ENCODE results near the gene KIAA0319L. TPM values are rescaled to one million over a fixed set of nuclear protein-coding genes. Genes with fewer than 3 reads are reported as not detected.

The KIAA0319L gene
- total RNA-seq, 6 donors from 2014 or later = 68.1 to 140 (median 107) TPM

GRCh38 chr1:35536556-35537162 is 20.5 kb downstream of the KIAA0319L start:
- Histone ChIP-seq H3K27me3 (no peaks in the 10 kb centered on the region), H3K4me3 (no peak overlapping the region), H3K9me3 (no peaks in the 10 kb centered on the region), H3K4me1 (peaks cover 32 to 55% (median 42%) of the 10 kb centered on the region in 4 donors), H3K27ac (no peak overlapping the region), H3K36me3 (no peaks in the 10 kb centered on the region)
- ATAC-seq (ENCODE audit: low FRiP score in 2 of 2) (no peak), DNase-seq (no peak)
- 84 to 89% methylated on average over 2 of the region's 2 CpGs for WGBS, 2 donors
- TF ChIP-seq CTCF (IDR thresholded peaks at IDR 0.05) (no peak), EP300 (IDR thresholded peaks at IDR 0.05) (no peak), POLR2AphosphoS5 (IDR thresholded peaks at IDR 0.05) (no peak), POLR2A (IDR thresholded peaks at IDR 0.05) (no peak)

- DNase-seq (no peak), ATAC-seq (ENCODE audit: low FRiP score in 2 of 2) (no peak)
- H3K36me3 ChIP-seq = peaks cover 0 to 13% (median 6%) of the 10 kb centered on the region in 4 donors
- H3K27me3 ChIP-seq = no peaks in the 10 kb centered on the region
- TF ChIP-seq EP300 (IDR thresholded peaks at IDR 0.05) (no peak), POLR2A (IDR thresholded peaks at IDR 0.05) (no peak), CTCF (IDR thresholded peaks at IDR 0.05) (no peak), POLR2AphosphoS5 (IDR thresholded peaks at IDR 0.05) (no peak)
- H3K9me3 ChIP-seq = no peaks in the 10 kb centered on the region
- no peak overlapping the region for H3K4me3 ChIP-seq
- peaks cover 23 to 42% (median 34%) of the 10 kb centered on the region in 4 donors for H3K4me1 ChIP-seq
- no peak overlapping the region for H3K27ac ChIP-seq
These were observed 22.0 kb downstream of the KIAA0319L start for GRCh38 chr1:35535243-35535642.

- Histone ChIP-seq H3K4me1 (peaks cover 7 to 26% (median 20%) of the 10 kb centered on the region in 4 donors), H3K27me3 (no peaks in the 10 kb centered on the region), H3K9me3 (no peaks in the 10 kb centered on the region), H3K27ac (no peak overlapping the region), H3K36me3 (peaks cover 0 to 15% (median 7%) of the 10 kb centered on the region in 4 donors), H3K4me3 (no peak overlapping the region)
- TF ChIP-seq POLR2AphosphoS5 (IDR thresholded peaks at IDR 0.05) = no peak
- no peak for TF ChIP-seq CTCF (IDR thresholded peaks at IDR 0.05)
- no peak for TF ChIP-seq EP300 (IDR thresholded peaks at IDR 0.05)
- no peak for TF ChIP-seq POLR2A (IDR thresholded peaks at IDR 0.05)
- ATAC-seq (ENCODE audit: low FRiP score in 2 of 2) (no peak), DNase-seq (no peak)
- 32 to 60% methylated on average over 1 of the region's 1 CpG for WGBS, 2 donors
These were observed 23.6 kb downstream of the KIAA0319L start for GRCh38 chr1:35533586-35533985.

- WGBS, 2 donors = 68 to 74% methylated on average over 1 of the region's 1 CpG
These were observed 24.5 kb downstream of the KIAA0319L start for GRCh38 chr1:35532497-35533223.

More at GRCh38 chr1:35532497-35533223, 24.5 kb downstream of the KIAA0319L start:
- ATAC-seq (ENCODE audit: low FRiP score in 2 of 2) (no peak), DNase-seq (no peak)
- Histone ChIP-seq H3K27me3 (no peaks in the 10 kb centered on the region), H3K27ac (no peak overlapping the region), H3K36me3 (peaks cover 0 to 15% (median 7%) of the 10 kb centered on the region in 4 donors), H3K4me1 (peaks cover 7 to 24% (median 14%) of the 10 kb centered on the region in 4 donors), H3K9me3 (no peaks in the 10 kb centered on the region), H3K4me3 (no peak overlapping the region)
- TF ChIP-seq POLR2A (IDR thresholded peaks at IDR 0.05) = no peak
- no peak for TF ChIP-seq EP300 (IDR thresholded peaks at IDR 0.05)
- no peak for TF ChIP-seq POLR2AphosphoS5 (IDR thresholded peaks at IDR 0.05)
- TF ChIP-seq CTCF (IDR thresholded peaks at IDR 0.05) = no peak

Measured in upper lobe of left lung (tissue), 6 donors.